Activated CD8-positive, alpha-beta memory T cell treated with anti-CD3 and anti-CD28 coated beads, Interleukin-2, amount 50 U/mL, for 48 hours (primary cell): ENCODE results near the gene TPGS2.
"Not testable (repeated sequence)": the region's sequence is repeated elsewhere in the genome, so short reads cannot be mapped to it uniquely, and the experiment has no call there.

Experiments
- DNase-seq: peaks from one replicate; pipeline ENCODE4 v3.0.0-alpha.2; 2020

The TPGS2 gene

GRCh38 chr18:36821681-36822080, 7.1 kb downstream of the TPGS2 start:
- DNase-seq, result no peak

GRCh38 chr18:36819621-36820020, 9.2 kb downstream of the TPGS2 start:
- DNase-seq, result no peak

GRCh38 chr18:36818652-36819051, 10.2 kb downstream of the TPGS2 start:
- DNase-seq, result no peak

GRCh38 chr18:36817039-36817438, 11.8 kb downstream of the TPGS2 start:
- DNase-seq, result no peak

GRCh38 chr18:36816096-36816495, 12.7 kb downstream of the TPGS2 start:
- not testable (repeated sequence) for DNase-seq

- DNase-seq, result no peak
Observed at GRCh38 chr18:36814994-36815393, 13.8 kb downstream of the TPGS2 start.

- DNase-seq, result no peak
Observed at GRCh38 chr18:36813824-36814223, 15.0 kb downstream of the TPGS2 start.

- DNase-seq, result no peak
Observed at GRCh38 chr18:36813101-36813775, 15.6 kb downstream of the TPGS2 start.

GRCh38 chr18:36812678-36813077, 16.1 kb downstream of the TPGS2 start:
- no peak for DNase-seq

GRCh38 chr18:36811955-36812354, 16.8 kb downstream of the TPGS2 start:
- DNase-seq, result no peak

- no peak for DNase-seq
Observed at GRCh38 chr18:36811430-36811829, 17.4 kb downstream of the TPGS2 start.

GRCh38 chr18:36809590-36810381, 19.0 kb downstream of the TPGS2 start:
- peak; percentile 52 for DNase-seq

GRCh38 chr18:36808681-36809080, 20.1 kb downstream of the TPGS2 start:
- DNase-seq, result no peak

GRCh38 chr18:36805105-36805504, 23.7 kb downstream of the TPGS2 start:
- no peak for DNase-seq

GRCh38 chr18:36798738-36799473, 29.9 kb downstream of the TPGS2 start:
- DNase-seq, result no peak

GRCh38 chr18:36792634-36793283, 36.0 kb downstream of the TPGS2 start:
- DNase-seq, result no peak

- no peak for DNase-seq
Observed at GRCh38 chr18:36786686-36787085, 42.1 kb downstream of the TPGS2 start.

GRCh38 chr18:36783792-36784191, 45.0 kb downstream of the TPGS2 start:
- no peak for DNase-seq

GRCh38 chr18:36782710-36783109, 46.1 kb downstream of the TPGS2 start:
- no peak for DNase-seq

GRCh38 chr18:36780748-36781147, 48.1 kb downstream of the TPGS2 start:
- DNase-seq, result no peak

GRCh38 chr18:36777566-36777965, 51.2 kb downstream of the TPGS2 start:
- DNase-seq, result no peak

GRCh38 chr18:36776650-36777049, 52.2 kb downstream of the TPGS2 start:
- DNase-seq, result no peak

- no peak for DNase-seq
Observed at GRCh38 chr18:36775396-36775795, 53.4 kb downstream of the TPGS2 start.
